SK-N-SH (cell line): ENCODE data around the gene PKIB. TPM values are rescaled to one million over a fixed set of nuclear protein-coding genes. Genes with fewer than 3 reads are reported as not detected.

Experiments used
- CTCF ChIA-PET: fragments of 300-600, 350-600 bp; formaldehyde crosslinking; extraction: SDS; loops from one replicate; lab custom pipeline; 2021; lab: Yijun Ruan, JAX
- POLR2A ChIA-PET: fragments of 350-600 bp; sonication (Branson Sonifier 250); formaldehyde crosslinking; extraction: SDS; loops from one replicate; lab custom pipeline; 2020; ENCODE audit warnings: antibody characterized with exemption, inconsistent platforms; lab: Yijun Ruan, JAX
- DNase-seq: peaks from one replicate; pipeline ENCODE4 v3.0.0; 2012
- H2AFZ ChIP-seq: fragments of 200-600 bp; sonication (generic); 2 replicates; pipeline ENCODE4 v1.8.1; 2016; ENCODE audit warnings: antibody characterized with exemption, mild to moderate bottlenecking, low read depth
- H3F3A ChIP-seq: fragments of 200-600 bp; sonication (generic); replicated peaks from 2 replicates; pipeline ENCODE3; 2016; ENCODE audit warnings: antibody characterized with exemption, mild to moderate bottlenecking; ENCODE audit not compliant: insufficient read depth
- H3K27ac ChIP-seq, 2 experiments: fragments of 200-500 bp in 1 of 2; fragments of 200-600 bp in 1 of 2; sonication (Bioruptor generic) in 1 of 2; sonication (generic), shearing (Covaris generic) in 1 of 2; 2 replicates each; pipeline versions ENCODE4 v1.5.1 to v1.6.1; 2014 to 2016; ENCODE audit warnings: low read depth in 2 of 2, inconsistent platforms in 1 of 2, low read length in 1 of 2, mild to moderate bottlenecking in 1 of 2, mixed read lengths in 1 of 2
- H3K27me3 ChIP-seq: fragments of 200-600 bp; sonication (generic), shearing (Covaris generic); 2 replicates; pipeline ENCODE4 v1.6.1; 2016; ENCODE audit warnings: mixed run types; ENCODE audit not compliant: insufficient read depth
- H3K36me3 ChIP-seq, 2 experiments: fragments of 200-500 bp in 1 of 2; fragments of 200-600 bp in 1 of 2; sonication (Bioruptor generic) in 1 of 2; sonication (generic) in 1 of 2; replicated peaks in 1 of 2; 2 replicates each; pipeline versions ENCODE3 to v1.5.1; 2014 to 2016; ENCODE audit warnings: low read length in 1 of 2, mild to moderate bottlenecking in 1 of 2; ENCODE audit not compliant: insufficient read depth in 2 of 2, control insufficient read depth in 1 of 2
- H3K4me1 ChIP-seq, 2 experiments: fragments of 200-500 bp in 1 of 2; fragments of 200-600 bp in 1 of 2; sonication (Bioruptor generic) in 1 of 2; sonication (generic), shearing (Covaris generic) in 1 of 2; 2 replicates each; pipeline versions ENCODE4 v1.5.1 to v1.6.1; 2014 to 2016; ENCODE audit warnings: low read depth in 1 of 2, low read length in 1 of 2, mixed run types in 1 of 2; ENCODE audit not compliant: insufficient read depth in 2 of 2, control insufficient read depth in 1 of 2
- H3K4me2 ChIP-seq: fragments of 200-600 bp; sonication (generic), shearing (Covaris generic); 2 replicates; pipeline ENCODE4 v1.6.1; 2017; ENCODE audit warnings: mixed run types
- H3K4me3 ChIP-seq, 2 experiments: fragments of 200-500 bp in 1 of 2; fragments of 200-600 bp in 1 of 2; sonication (Bioruptor generic) in 1 of 2; sonication (generic), shearing (Covaris generic) in 1 of 2; 2 replicates each; pipeline versions ENCODE4 v1.5.1 to v1.8.1; 2014 to 2016; ENCODE audit warnings: low read depth in 2 of 2, inconsistent platforms in 1 of 2, low read length in 1 of 2, mild to moderate bottlenecking in 1 of 2, mixed read lengths in 1 of 2, moderate library complexity in 1 of 2
- H3K79me2 ChIP-seq: fragments of 200-600 bp; sonication (generic); 2 replicates; pipeline ENCODE4 v1.8.1; 2017; ENCODE audit warnings: mild to moderate bottlenecking; ENCODE audit not compliant: insufficient read depth
- H3K9ac ChIP-seq: fragments of 200-600 bp; sonication (generic); 2 replicates; pipeline ENCODE4 v1.6.1; 2017; ENCODE audit warnings: mixed run types
- H3K9me2 ChIP-seq: fragments of 200-600 bp; sonication (generic); 2 replicates; pipeline ENCODE4 v1.6.1; 2017; ENCODE audit warnings: mixed run types
- H3K9me3 ChIP-seq: fragments of 200-600 bp; sonication (generic); 2 replicates; pipeline ENCODE4 v1.6.1; 2017; ENCODE audit warnings: mixed run types, mild to moderate bottlenecking, moderate library complexity
- H4K20me1 ChIP-seq: fragments of 200-600 bp; sonication (generic); 2 replicates; pipeline ENCODE4 v1.6.1; 2017; ENCODE audit warnings: mild to moderate bottlenecking, mixed run types; ENCODE audit not compliant: insufficient read depth
- CHD2 ChIP-seq: fragments of 150-350 bp; IDR thresholded peaks from 2 replicates; pipeline ENCODE4 v1.6.1; 2018; ENCODE audit warnings: low read length; ENCODE audit not compliant: partially characterized antibody
- CTCF ChIP-seq: fragments of 200-600 bp; sonication (generic); IDR thresholded peaks from 2 replicates; pipeline ENCODE4 v1.6.1; 2017; ENCODE audit warnings: antibody characterized with exemption, mild to moderate bottlenecking, moderate library complexity
- ELF1 ChIP-seq: IDR thresholded peaks from 2 replicates; pipeline ENCODE4 v1.4.0; 2012
- EP300 ChIP-seq, 2 experiments: IDR thresholded peaks; 2 replicates each; pipeline versions ENCODE4 v1.4.0 to v1.6.1; 2012; ENCODE audit warnings: borderline replicate concordance in 1 of 2, low read depth in 1 of 2, low read length in 1 of 2
- MAX ChIP-seq: IDR thresholded peaks from 2 replicates; pipeline ENCODE4 v1.4.0; 2012; ENCODE audit warnings: low read depth
- RAD21 ChIP-seq: IDR thresholded peaks from 2 replicates; pipeline ENCODE4 v1.6.1; 2012; ENCODE audit warnings: mild to moderate bottlenecking, low read length
- SMC3 ChIP-seq: IDR thresholded peaks from 2 replicates; pipeline ENCODE4 v1.6.1; 2012; ENCODE audit warnings: low read depth, low read length, improper control_type of control experiment
- TCF12 ChIP-seq: IDR thresholded peaks from 2 replicates; pipeline ENCODE4 v1.4.0; 2012
- WGBS: methylation state at CpG from one replicate; pipeline ENCODE4 v1.1.6; 2017; ENCODE audit warnings: low lambda C conversion rate; 5-methylcytosine and 5-hydroxymethylcytosine counted together
- polyA plus RNA-seq, 3 experiments: library from polyadenylated mRNA; depleted of rRNA; stranded (reverse); fragments of >200 nt; gene quantifications; 2 replicates each; pipeline ENCODE4 v1.2.3, GENCODE V29; 2012
- TF ChIP-seq, protein P1 (sequence below): IDR thresholded peaks from 2 replicates; pipeline ENCODE4 v1.4.0; 2012; ENCODE audit warnings: low read depth, borderline replicate concordance

PKIB gene
- polyA plus RNA-seq, 1 of the 3 experiments (the other 2 are of a cell fraction): 0.30 TPM

GRCh38 chr6:122730334-122730733 is 120.1 kb downstream of the PKIB start:
- Histone ChIP-seq H3K4me3 (no peak overlapping the region), H2AFZ (no peak overlapping the region), H3F3A (no peaks in the 10 kb centered on the region), H3K9me3 (no peaks in the 10 kb centered on the region), H3K27ac (no peak overlapping the region), H3K4me2 (no peak overlapping the region), H3K79me2 (no peaks in the 10 kb centered on the region), H4K20me1 (no peaks in the 10 kb centered on the region), H3K9ac (no peak overlapping the region), H3K4me1 (no peaks in the 10 kb centered on the region; a peak in 1 of 4 replicates), H3K36me3 (no peaks in the 10 kb centered on the region), H3K27me3 (peaks cover 45% of the 10 kb centered on the region), H3K9me2 (no peaks in the 10 kb centered on the region)
- no peak for DNase-seq
- 8% methylated on average over 3 of the region's 3 CpGs for WGBS
- TF ChIP-seq, protein P1, sequence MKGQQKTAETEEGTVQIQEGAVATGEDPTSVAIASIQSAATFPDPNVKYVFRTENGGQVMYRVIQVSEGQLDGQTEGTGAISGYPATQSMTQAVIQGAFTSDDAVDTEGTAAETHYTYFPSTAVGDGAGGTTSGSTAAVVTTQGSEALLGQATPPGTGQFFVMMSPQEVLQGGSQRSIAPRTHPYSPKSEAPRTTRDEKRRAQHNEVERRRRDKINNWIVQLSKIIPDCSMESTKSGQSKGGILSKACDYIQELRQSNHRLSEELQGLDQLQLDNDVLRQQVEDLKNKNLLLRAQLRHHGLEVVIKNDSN: no peak
- TF ChIP-seq ELF1 (no peak), MAX (no peak), CHD2 (no peak), TCF12 (no peak)
- ChIA-PET CTCF (interaction anchor here (0.8 to 5.1 kb wide), 14 partner anchors 11 to 985 kb away, joined by 3 to 47 read pairs (median 4); no protein-coding TSS in a partner anchor), POLR2A (no interaction called here)

DNA sequence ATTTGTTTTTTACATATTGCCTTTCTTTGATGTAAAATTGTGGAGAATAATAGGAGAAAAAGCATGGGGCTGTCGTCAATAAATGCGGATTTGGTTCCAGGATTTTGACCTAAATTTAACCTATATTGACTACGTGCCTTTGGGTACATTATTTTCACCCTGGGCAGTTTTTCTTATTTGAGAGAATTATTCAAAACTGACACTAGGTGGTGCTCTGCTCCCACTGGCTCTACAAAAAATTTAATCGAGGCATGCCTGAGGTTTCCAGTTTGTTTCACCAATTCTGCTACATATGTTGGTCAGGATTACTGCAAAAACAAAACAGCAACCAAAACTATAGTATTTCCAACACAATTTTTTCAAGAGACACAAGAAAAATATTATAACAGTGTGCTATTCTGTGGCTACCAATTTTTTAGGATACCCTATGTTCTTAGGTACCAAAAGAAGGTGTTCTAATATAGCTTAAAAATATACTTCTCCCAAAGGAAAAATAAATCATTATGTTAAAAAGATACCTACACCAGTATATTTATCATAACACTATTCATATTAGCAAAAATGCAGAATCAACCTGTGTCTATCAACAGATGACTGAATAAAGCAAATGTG is 120.7 kb downstream of the PKIB start:
- peak; percentile 20 for DNase-seq

More for the DNA sequence above, 120.7 kb downstream of the PKIB start:
- H3K9me3 ChIP-seq: no peaks in the 10 kb centered on the region
- H3K27me3 ChIP-seq: peaks cover 48% of the 10 kb centered on the region
- H3K4me2 ChIP-seq: no peak overlapping the region
- ChIA-PET CTCF (interaction anchor here (0.7 to 5.1 kb wide), 14 partner anchors 10 to 984 kb away, joined by 3 to 47 read pairs (median 4); no protein-coding TSS in a partner anchor), POLR2A (interaction anchor here (1.1 kb wide), 1 partner anchor 109 kb away, joined by 3 read pairs; no protein-coding TSS in a partner anchor)
- WGBS: under 1% methylated on average over 4 of the region's 4 CpGs
- TF ChIP-seq CTCF (peak; percentile 83), SMC3 (peak; percentile 40), RAD21 (peak; percentile 83), EP300 (IDR thresholded peaks at IDR 0.05; ENCODE audit: borderline replicate concordance in 1 of 2, low read depth in 1 of 2, low read length in 1 of 2) (no peak)
- no peaks in the 10 kb centered on the region for H4K20me1 ChIP-seq
- H3K4me3 ChIP-seq: no peak overlapping the region; a peak in 1 of 4 replicates
- no peak overlapping the region for H3K9ac ChIP-seq
- H3K9me2 ChIP-seq: no peaks in the 10 kb centered on the region
- H3K27ac ChIP-seq: no peak overlapping the region
- peaks cover 0 to under 1% of the 10 kb centered on the region in 2 experiments; a peak in 1 of 4 replicates for H3K4me1 ChIP-seq
- no peaks in the 10 kb centered on the region for H3F3A ChIP-seq
- H3K36me3 ChIP-seq: no peaks in the 10 kb centered on the region
- no peak overlapping the region for H2AFZ ChIP-seq
- H3K79me2 ChIP-seq: no peaks in the 10 kb centered on the region
